Progenitor cell of endocrine pancreas (in vitro differentiated cells): ENCODE measurements around the gene HACD1. TPM values are rescaled to one million over a fixed set of nuclear protein-coding genes. Genes with fewer than 3 reads are reported as not detected.

ENCODE experiments used
- DNase-seq: peaks from one replicate; pipeline ENCODE4 v3.0.0; 2021; ENCODE audit warnings: low spot score; ENCODE audit not compliant: unreplicated experiment
- H3K27ac Mint-ChIP-seq: 2 replicates; pipeline ENCODE4 v1.8.0; 2021; ENCODE audit warnings: mild to moderate bottlenecking, moderate library complexity, mixed read lengths
- H3K27me3 Mint-ChIP-seq: 2 replicates; pipeline ENCODE4 v1.8.0; 2021; ENCODE audit warnings: mixed read lengths
- H3K36me3 Mint-ChIP-seq: 2 replicates; pipeline ENCODE4 v1.8.0; 2022; ENCODE audit warnings: mixed read lengths; ENCODE audit not compliant: insufficient read depth
- H3K4me1 Mint-ChIP-seq: 2 replicates; pipeline ENCODE4 v1.8.0; 2021; ENCODE audit warnings: low read depth, mixed read lengths
- H3K4me3 Mint-ChIP-seq: 2 replicates; pipeline ENCODE4 v1.8.0; 2021; ENCODE audit warnings: low read depth, mild to moderate bottlenecking, moderate library complexity, mixed read lengths
- H3K9me3 Mint-ChIP-seq: 2 replicates; pipeline ENCODE4 v1.8.0; 2021; ENCODE audit warnings: low read depth, mixed read lengths
- total RNA-seq: library from RNA; stranded (reverse); gene quantifications from 2 replicates; pipeline ENCODE4 v1.2.1, GENCODE V29; 2021
- TF ChIP-seq, protein P1 (sequence below): fragments of 200-600 bp; sonication (generic); IDR thresholded peaks from one replicate; pipeline ENCODE4 v1.5.0; 2021; ENCODE audit warnings: antibody characterized with exemption, mild to moderate bottlenecking; ENCODE audit not compliant: unreplicated experiment

Gene HACD1
- total RNA-seq, 1 donor from 2014 or later, result 14.3 TPM

DNA sequence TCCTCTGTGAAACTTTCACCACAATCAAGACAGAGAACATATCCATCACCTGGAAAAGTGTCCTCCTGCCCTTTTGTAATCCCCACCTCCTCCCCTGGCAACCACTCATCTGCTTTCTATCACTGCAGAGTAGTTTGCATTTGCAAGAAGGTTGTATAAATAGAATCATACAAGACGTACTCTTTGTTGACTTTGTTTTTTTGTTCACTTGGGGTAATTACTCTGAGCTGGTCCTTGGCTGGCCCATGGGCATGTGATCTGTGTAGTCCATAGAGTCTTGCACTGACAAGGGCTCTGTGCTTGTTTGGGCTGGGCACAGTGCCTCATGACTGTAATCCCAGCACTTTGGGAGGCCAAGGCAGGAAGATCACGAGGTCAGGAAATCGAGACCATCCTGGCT, 7.8 kb upstream of the HACD1 start:
- Mint-ChIP-seq H3K27ac (no peak overlapping the region), H3K4me3 (no peak overlapping the region), H3K27me3 (peaks cover 9% of the 10 kb centered on the region), H3K9me3 (no peaks in the 10 kb centered on the region), H3K4me1 (no peaks in the 10 kb centered on the region), H3K36me3 (no peaks in the 10 kb centered on the region)
- DNase-seq, result no peak
- TF ChIP-seq, protein P1, sequence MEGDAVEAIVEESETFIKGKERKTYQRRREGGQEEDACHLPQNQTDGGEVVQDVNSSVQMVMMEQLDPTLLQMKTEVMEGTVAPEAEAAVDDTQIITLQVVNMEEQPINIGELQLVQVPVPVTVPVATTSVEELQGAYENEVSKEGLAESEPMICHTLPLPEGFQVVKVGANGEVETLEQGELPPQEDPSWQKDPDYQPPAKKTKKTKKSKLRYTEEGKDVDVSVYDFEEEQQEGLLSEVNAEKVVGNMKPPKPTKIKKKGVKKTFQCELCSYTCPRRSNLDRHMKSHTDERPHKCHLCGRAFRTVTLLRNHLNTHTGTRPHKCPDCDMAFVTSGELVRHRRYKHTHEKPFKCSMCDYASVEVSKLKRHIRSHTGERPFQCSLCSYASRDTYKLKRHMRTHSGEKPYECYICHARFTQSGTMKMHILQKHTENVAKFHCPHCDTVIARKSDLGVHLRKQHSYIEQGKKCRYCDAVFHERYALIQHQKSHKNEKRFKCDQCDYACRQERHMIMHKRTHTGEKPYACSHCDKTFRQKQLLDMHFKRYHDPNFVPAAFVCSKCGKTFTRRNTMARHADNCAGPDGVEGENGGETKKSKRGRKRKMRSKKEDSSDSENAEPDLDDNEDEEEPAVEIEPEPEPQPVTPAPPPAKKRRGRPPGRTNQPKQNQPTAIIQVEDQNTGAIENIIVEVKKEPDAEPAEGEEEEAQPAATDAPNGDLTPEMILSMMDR, result no peak

- Mint-ChIP-seq H3K27me3 (peaks cover 12% of the 10 kb centered on the region), H3K4me3 (no peak overlapping the region), H3K4me1 (no peaks in the 10 kb centered on the region), H3K36me3 (no peaks in the 10 kb centered on the region), H3K27ac (no peak overlapping the region), H3K9me3 (no peaks in the 10 kb centered on the region)
- no peak for DNase-seq
- TF ChIP-seq, protein P1, result no peak
Measured at GRCh38 chr10:17622061-17622460, 4.9 kb upstream of the HACD1 start.

DNA sequence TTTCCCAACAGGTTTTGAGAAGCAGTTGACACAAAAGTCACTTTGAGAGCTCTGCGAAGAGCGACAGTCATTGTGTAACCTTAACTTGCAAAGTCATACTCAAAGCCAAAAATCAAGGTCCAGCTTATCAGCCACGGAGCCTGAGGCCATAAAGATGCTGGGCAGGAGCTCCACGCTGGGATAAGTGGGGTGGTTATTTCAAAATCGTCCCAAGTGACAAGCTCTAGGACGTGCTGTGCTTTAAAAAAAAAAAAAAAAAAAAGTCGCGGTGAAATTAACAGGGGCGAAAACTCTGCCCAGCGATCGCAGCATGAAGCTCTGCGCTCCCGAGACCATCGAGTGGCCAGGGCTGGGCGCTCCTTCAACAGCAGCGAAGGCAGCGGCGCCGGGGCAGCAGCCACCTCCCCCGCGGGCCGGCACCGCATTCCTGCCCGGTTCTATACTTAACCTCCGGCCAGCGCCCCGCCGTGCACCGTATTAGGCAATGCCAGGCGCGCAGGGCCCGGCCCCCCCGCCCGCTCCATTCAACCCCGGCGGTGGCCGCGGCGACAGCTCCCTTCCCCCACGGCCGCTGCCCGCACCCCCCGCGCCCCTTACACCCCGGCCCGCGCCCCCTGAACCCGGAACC, 657 bp downstream of the HACD1 start:
- peak; percentile 62 for DNase-seq
- no peaks in the 10 kb centered on the region for H3K9me3 Mint-ChIP-seq
- peak overlapping the region; percentile 71 for H3K4me3 Mint-ChIP-seq
- H3K36me3 Mint-ChIP-seq, result no peaks in the 10 kb centered on the region
- H3K27ac Mint-ChIP-seq, result peak overlapping the region; percentile 52
- no peaks in the 10 kb centered on the region for H3K4me1 Mint-ChIP-seq
- TF ChIP-seq, protein P1, result no peak
- peaks cover 3% of the 10 kb centered on the region for H3K27me3 Mint-ChIP-seq

DNA sequence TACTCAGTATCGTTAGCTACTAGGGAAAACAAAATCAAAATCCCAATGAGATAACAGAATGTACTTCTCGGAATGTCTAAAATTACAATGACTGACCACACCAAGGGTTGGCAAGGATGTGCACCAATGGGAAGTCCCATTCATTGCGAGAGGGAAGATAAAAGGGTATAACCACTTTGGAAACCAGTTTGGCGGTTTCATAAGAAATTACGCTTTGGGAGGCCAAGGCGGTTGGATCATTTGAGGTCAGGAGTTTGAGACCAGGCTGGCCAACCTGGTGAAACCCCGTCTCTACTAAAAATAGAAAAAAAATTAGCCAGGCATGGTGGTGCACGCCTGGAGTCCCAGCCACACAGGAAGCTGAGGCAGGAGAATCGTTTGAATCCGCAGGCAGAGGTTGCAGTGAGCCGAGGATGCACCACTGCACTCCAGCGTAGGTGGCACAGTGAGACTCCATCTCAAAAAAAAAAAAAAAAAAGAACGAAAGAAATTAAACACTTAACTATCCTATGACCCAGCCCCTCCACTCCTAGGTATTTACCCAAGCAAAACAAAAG, 7.6 kb downstream of the HACD1 start:
- Mint-ChIP-seq H3K36me3 (peaks cover 1% of the 10 kb centered on the region), H3K27ac (no peak overlapping the region), H3K4me3 (no peak overlapping the region), H3K9me3 (no peaks in the 10 kb centered on the region), H3K4me1 (no peaks in the 10 kb centered on the region), H3K27me3 (no peaks in the 10 kb centered on the region)
- DNase-seq, result no peak
- TF ChIP-seq, protein P1, result no peak

DNA sequence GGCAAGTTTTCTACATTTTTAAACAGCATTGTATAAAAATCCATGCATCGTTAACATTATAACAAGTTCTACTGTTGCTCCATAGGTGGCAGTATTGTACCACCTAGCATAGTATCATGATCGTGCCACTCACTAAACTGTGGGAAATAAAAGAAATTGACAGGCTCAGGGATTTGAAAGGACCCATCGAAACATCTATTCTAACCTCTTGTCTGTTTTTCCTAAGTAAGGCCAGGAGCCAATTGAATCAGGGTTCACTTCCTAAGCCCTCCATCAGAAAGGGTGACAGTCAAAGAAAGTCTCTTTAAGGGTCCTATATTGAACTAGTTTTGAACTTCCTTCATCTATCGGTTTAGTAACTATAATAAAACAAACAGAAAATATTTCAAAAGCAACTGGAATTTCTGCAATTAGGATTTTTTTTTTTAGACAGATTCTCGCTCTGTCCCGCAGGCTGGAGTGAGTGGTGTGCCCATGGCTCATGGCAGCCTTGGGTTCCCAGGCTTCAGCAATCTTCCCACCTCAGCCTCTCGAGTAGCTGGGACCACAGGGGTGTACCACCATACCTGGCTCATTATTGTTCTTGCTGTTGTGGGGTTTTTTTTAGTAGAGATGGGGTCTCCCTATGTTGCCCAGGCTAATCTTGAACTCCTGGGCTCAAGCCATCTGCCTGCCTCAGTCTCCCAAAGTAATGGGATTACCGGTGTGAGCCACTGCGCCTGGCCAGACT, 9.4 kb downstream of the HACD1 start:
- no peaks in the 10 kb centered on the region for H3K9me3 Mint-ChIP-seq
- peaks cover 1% of the 10 kb centered on the region for H3K36me3 Mint-ChIP-seq
- peaks cover 5% of the 10 kb centered on the region for H3K4me1 Mint-ChIP-seq
- TF ChIP-seq, protein P1, result peak; percentile 85
- H3K4me3 Mint-ChIP-seq, result no peak overlapping the region
- no peaks in the 10 kb centered on the region for H3K27me3 Mint-ChIP-seq
- no peak overlapping the region for H3K27ac Mint-ChIP-seq
- DNase-seq, result no peak
